WTC11 (cell line): ENCODE data around the gene MREG. TPM values are rescaled to one million over a fixed set of nuclear protein-coding genes. Genes with fewer than 3 reads are reported as not detected.
"Not testable (repeated sequence)": the region's sequence is repeated elsewhere in the genome, so short reads cannot be mapped to it uniquely, and the experiment has no call there.

Experiments used
- ATAC-seq: fragments of 200-7000 bp; cut with Tn5 transposase; 2 replicates; pipeline ENCODE4 v1.10.0; 2021; ENCODE audit warnings: mild to moderate bottlenecking, moderate library complexity
- CTCF ChIA-PET: fragments of 300-600 bp; sonication (Branson Sonifier 250); formaldehyde crosslinking; loops from one replicate; lab custom pipeline; 2021; ENCODE audit warnings: antibody characterized with exemption; lab: Charles Lee
- POLR2A ChIA-PET: fragments of 350-600 bp; sonication (Branson Sonifier 250); formaldehyde crosslinking; loops from one replicate; lab custom pipeline; 2021; ENCODE audit warnings: antibody characterized with exemption; lab: Charles Lee
- DNase-seq: peaks from one replicate; pipeline ENCODE4 v3.0.0; 2021; ENCODE audit warnings: low spot score
- H3K27ac Mint-ChIP-seq: 2 replicates; pipeline ENCODE4 v1.8.0; 2021; ENCODE audit warnings: mixed read lengths
- H3K27me3 Mint-ChIP-seq: 2 replicates; pipeline ENCODE4 v1.8.0; 2021; ENCODE audit warnings: low read depth, mild to moderate bottlenecking, moderate library complexity, mixed read lengths
- H3K36me3 Mint-ChIP-seq: 2 replicates; pipeline ENCODE4 v1.8.0; 2021; ENCODE audit warnings: mixed read lengths
- H3K4me1 Mint-ChIP-seq: 2 replicates; pipeline ENCODE4 v1.8.0; 2022; ENCODE audit warnings: mixed read lengths
- H3K4me3 Mint-ChIP-seq: 2 replicates; pipeline ENCODE4 v1.8.0; 2021; ENCODE audit warnings: mild to moderate bottlenecking, moderate library complexity, mixed read lengths
- H3K9me3 Mint-ChIP-seq: 2 replicates; pipeline ENCODE4 v1.8.0; 2021; ENCODE audit warnings: mixed read lengths
- ATF6 ChIP-seq: sonication (generic); formaldehyde crosslinking; IDR thresholded peaks from 2 replicates; pipeline ENCODE4 v1.8.1; 2023; ENCODE audit warnings: mild to moderate bottlenecking, missing genetic modification reagents
- CTCF ChIP-seq: fragments of 200-600 bp; IDR thresholded peaks from 2 replicates; pipeline ENCODE4 v1.8.0; 2022; ENCODE audit warnings: antibody characterized with exemption
- E2F1 ChIP-seq: sonication (generic); formaldehyde crosslinking; IDR thresholded peaks from 2 replicates; pipeline ENCODE4 v1.8.0; 2022; ENCODE audit warnings: mild to moderate bottlenecking, missing genetic modification reagents
- ERG ChIP-seq: fragments of 250-450 bp; sonication (Bioruptor Pico); IDR thresholded peaks from 2 replicates; pipeline ENCODE4 v1.8.0; 2021; ENCODE audit warnings: mild to moderate bottlenecking
- JAZF1 ChIP-seq: fragments of 250-450 bp; sonication (Bioruptor Pico); IDR thresholded peaks from 2 replicates; pipeline ENCODE4 v1.9.0; 2021; ENCODE audit warnings: moderate library complexity, mild to moderate bottlenecking, inconsistent platforms
- MXD4 ChIP-seq: fragments of 250-450 bp; sonication (Bioruptor Pico); IDR thresholded peaks from 2 replicates; pipeline ENCODE4 v1.8.0; 2021; ENCODE audit warnings: mild to moderate bottlenecking, moderate library complexity, borderline replicate concordance
- NFE2L1 ChIP-seq: sonication (generic); formaldehyde crosslinking; IDR thresholded peaks from 2 replicates; pipeline ENCODE4 v1.8.1; 2023; ENCODE audit warnings: missing genetic modification reagents
- PREB ChIP-seq: sonication (generic); formaldehyde crosslinking; IDR thresholded peaks from 2 replicates; pipeline ENCODE4 v1.8.1; 2022; ENCODE audit warnings: mild to moderate bottlenecking, missing genetic modification reagents, moderate library complexity, borderline replicate concordance
- RELA ChIP-seq: sonication (generic); formaldehyde crosslinking; IDR thresholded peaks from 2 replicates; pipeline ENCODE4 v1.8.1; 2022; ENCODE audit warnings: missing genetic modification reagents, mild to moderate bottlenecking, borderline replicate concordance
- RORB ChIP-seq: fragments of 250-450 bp; sonication (Bioruptor Pico); IDR thresholded peaks from 2 replicates; pipeline ENCODE4 v1.9.0; 2021; ENCODE audit warnings: mild to moderate bottlenecking
- SOX15 ChIP-seq: fragments of 250-450 bp; sonication (Bioruptor Pico); IDR thresholded peaks from 2 replicates; pipeline ENCODE4 v1.9.0; 2021; ENCODE audit warnings: mild to moderate bottlenecking
- STAT6 ChIP-seq: sonication (generic); formaldehyde crosslinking; conservative IDR thresholded peaks from 2 replicates; pipeline ENCODE4 v1.8.1; 2023; ENCODE audit warnings: mild to moderate bottlenecking, low read depth, missing genetic modification reagents, moderate library complexity
- USF1 ChIP-seq: sonication (generic); formaldehyde crosslinking; IDR thresholded peaks from 2 replicates; pipeline ENCODE4 v1.8.0; 2022; ENCODE audit warnings: mild to moderate bottlenecking, missing genetic modification reagents
- USF2 ChIP-seq: sonication (generic); formaldehyde crosslinking; IDR thresholded peaks from 2 replicates; pipeline ENCODE4 v1.8.1; 2023; ENCODE audit warnings: mild to moderate bottlenecking, missing genetic modification reagents, moderate library complexity
- ZBTB43 ChIP-seq: sonication (generic); formaldehyde crosslinking; IDR thresholded peaks from 2 replicates; pipeline ENCODE4 v1.8.1; 2023; ENCODE audit warnings: mild to moderate bottlenecking, missing genetic modification reagents
- ZNF219 ChIP-seq: sonication (generic); formaldehyde crosslinking; IDR thresholded peaks from 2 replicates; pipeline ENCODE4 v1.8.0; 2023; ENCODE audit warnings: missing genetic modification reagents, mild to moderate bottlenecking, borderline replicate concordance
- ZNF317 ChIP-seq: sonication (generic); formaldehyde crosslinking; IDR thresholded peaks from 2 replicates; pipeline ENCODE4 v1.8.1; 2023; ENCODE audit warnings: low read depth, mild to moderate bottlenecking, moderate library complexity, missing genetic modification reagents, borderline replicate concordance
- total RNA-seq: library from RNA; stranded (reverse); gene quantifications from 3 replicates; pipeline ENCODE4 v1.2.3, GENCODE V29; 2021

Gene MREG
- total RNA-seq, 1 experiment from 2014 or later, result 23.8 TPM

- TF ChIP-seq ZNF317, result no peak
- TF ChIP-seq E2F1, result no peak
- no peak for TF ChIP-seq ZBTB43 (CRISPR knock-in tag)
- no peak for TF ChIP-seq ZNF219 (CRISPR knock-in tag)
- no peak for TF ChIP-seq ERG (CRISPR knock-in tag)
- TF ChIP-seq NFE2L1 (CRISPR knock-in tag), result no peak
- TF ChIP-seq SOX15 (CRISPR knock-in tag), result no peak
- no peak for TF ChIP-seq RELA
These were observed 51.4 kb downstream of the MREG start (continued) for GRCh38 chr2:215961981-215962380.

- no peaks in the 10 kb centered on the region for H3K27me3 Mint-ChIP-seq
- H3K4me1 Mint-ChIP-seq, result peaks cover 6% of the 10 kb centered on the region; the same call in 1 of the 2 replicates
- ChIA-PET CTCF (interaction anchor here (1.2 to 1.6 kb wide), 2 partner anchors 8 to 65 kb away, joined by 4 read pairs; no protein-coding TSS in a partner anchor), POLR2A (interaction anchor here (0.7 kb wide), 1 partner anchor 16 kb away, joined by 3 read pairs; no protein-coding TSS in a partner anchor)
- DNase-seq, result no peak
- TF ChIP-seq RORB (CRISPR knock-in tag) (no peak), E2F1 (no peak), STAT6 (CRISPR knock-in tag) (no peak), MXD4 (CRISPR knock-in tag) (no peak), PREB (no peak), SOX15 (CRISPR knock-in tag) (no peak), JAZF1 (CRISPR knock-in tag) (no peak), ATF6 (CRISPR knock-in tag) (no peak), USF2 (CRISPR knock-in tag) (no peak), CTCF (no peak), USF1 (CRISPR knock-in tag) (no peak), RELA (no peak)
- H3K4me3 Mint-ChIP-seq, result no peak overlapping the region
- no peak overlapping the region for H3K27ac Mint-ChIP-seq
- ATAC-seq, result no peak
- peaks cover 8% of the 10 kb centered on the region for H3K9me3 Mint-ChIP-seq
- H3K36me3 Mint-ChIP-seq, result peaks cover 18% of the 10 kb centered on the region
These were observed 55.1 kb downstream of the MREG start for GRCh38 chr2:215958257-215958656.

GRCh38 chr2:215957354-215958122, 55.8 kb downstream of the MREG start:
- not testable (repeated sequence) for DNase-seq, ATAC-seq, H3K4me1 Mint-ChIP-seq, H3K27me3 Mint-ChIP-seq, H3K4me3 Mint-ChIP-seq, H3K9me3 Mint-ChIP-seq, H3K27ac Mint-ChIP-seq
- peaks cover 17% of the 10 kb centered on the region for H3K36me3 Mint-ChIP-seq
- ChIA-PET POLR2A (interaction anchor here (0.7 kb wide), 1 partner anchor 16 kb away, joined by 3 read pairs; no protein-coding TSS in a partner anchor), CTCF (interaction anchor here (1.6 kb wide), 1 partner anchor 66 kb away, joined by 4 read pairs; no protein-coding TSS in a partner anchor)
